Activated CD4-positive, alpha-beta T cell treated with anti-CD3 and anti-CD28 coated beads, Interleukin-2, Interleukin-6, amounts not matched to agents 100 ng/mL and 50 ng/mL, durations not matched to agents 16 hours and 8 hours (primary cell): ENCODE measurements around the gene PAX5.
"Not testable (repeated sequence)": the region's sequence is repeated elsewhere in the genome, so short reads cannot be mapped to it uniquely, and the experiment has no call there.

ENCODE experiments used
- DNase-seq: peaks from one replicate; pipeline ENCODE4 v3.0.0-alpha.2; 2020

The PAX5 gene

DNA sequence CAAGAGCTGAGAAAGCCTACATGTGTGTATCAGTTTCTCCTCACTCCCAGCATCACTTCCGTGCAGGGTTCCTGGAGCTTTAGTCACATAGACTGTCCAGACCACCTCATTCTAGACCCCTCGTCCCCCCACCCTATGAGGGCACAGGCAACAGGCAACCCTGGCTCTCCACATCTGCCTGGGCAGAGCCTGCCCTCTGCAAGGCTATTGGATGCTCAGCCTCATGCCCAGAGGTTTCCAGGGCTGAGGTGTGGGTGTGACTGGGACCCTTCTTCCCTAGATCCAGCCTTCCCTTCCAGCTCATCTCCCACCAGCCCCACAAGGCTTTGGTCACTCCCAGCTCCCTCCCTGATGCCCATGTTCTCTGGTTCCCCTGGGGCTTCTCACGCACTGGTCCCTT, 161.4 kb downstream of the PAX5 start:
- no peak for DNase-seq

DNA sequence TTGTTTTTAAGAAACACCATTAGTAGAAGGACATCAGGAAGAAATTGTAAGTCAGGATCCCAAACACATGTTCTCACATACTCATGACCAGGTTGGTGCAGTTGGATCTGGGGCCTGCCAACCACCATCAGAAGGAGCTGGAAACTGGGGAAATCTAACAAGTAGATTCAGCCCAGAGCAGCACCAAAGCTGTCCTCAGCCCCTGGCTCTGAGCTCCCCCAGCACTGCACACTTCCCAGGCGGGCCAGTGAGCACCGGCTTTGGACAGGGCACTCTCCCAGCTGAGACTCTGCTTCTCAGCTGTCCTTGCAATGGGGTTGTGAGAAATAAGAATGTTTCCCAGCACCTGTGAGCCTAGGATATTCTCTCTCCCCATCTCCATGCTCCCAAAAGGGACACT, 162.5 kb downstream of the PAX5 start:
- DNase-seq = no peak

DNA sequence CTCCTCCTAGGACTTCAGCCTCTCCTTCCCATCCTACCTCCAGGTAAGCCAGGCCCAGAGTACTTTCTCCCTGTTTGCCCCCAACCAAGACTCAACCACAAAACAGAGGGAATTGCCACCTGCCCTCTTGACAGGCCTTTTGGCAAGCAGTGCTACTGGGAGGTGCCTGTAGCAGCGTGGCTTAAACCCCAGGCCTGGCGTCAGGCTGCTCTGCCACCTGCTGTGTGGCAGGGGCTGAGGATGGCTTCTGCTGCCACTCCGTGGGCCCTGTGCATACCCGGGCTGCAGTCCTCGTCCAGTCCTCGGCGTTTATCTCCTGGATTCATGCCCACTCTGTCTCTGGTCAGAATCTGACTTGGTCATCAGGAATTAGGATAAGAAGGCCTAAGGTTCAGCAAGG, 163.1 kb downstream of the PAX5 start:
- no peak for DNase-seq

DNA sequence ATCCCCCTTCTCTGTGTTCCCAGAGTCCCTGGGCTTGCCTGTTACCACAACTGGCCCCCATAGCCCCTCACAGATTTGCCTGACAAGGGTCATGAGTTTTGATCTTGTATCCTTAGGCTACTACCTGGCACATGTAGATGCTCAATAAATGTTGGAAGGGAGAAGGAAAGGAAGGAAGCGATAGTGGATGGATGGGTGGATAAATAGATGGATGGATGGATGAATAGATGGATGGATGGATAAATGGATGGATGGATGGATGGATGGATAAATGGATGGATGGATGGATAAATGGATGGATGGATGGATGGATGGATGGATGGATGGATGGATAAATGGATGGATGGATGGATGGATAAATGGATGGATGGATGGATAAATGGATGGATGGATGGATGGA, 164.5 kb downstream of the PAX5 start:
- not testable (repeated sequence) for DNase-seq

DNA sequence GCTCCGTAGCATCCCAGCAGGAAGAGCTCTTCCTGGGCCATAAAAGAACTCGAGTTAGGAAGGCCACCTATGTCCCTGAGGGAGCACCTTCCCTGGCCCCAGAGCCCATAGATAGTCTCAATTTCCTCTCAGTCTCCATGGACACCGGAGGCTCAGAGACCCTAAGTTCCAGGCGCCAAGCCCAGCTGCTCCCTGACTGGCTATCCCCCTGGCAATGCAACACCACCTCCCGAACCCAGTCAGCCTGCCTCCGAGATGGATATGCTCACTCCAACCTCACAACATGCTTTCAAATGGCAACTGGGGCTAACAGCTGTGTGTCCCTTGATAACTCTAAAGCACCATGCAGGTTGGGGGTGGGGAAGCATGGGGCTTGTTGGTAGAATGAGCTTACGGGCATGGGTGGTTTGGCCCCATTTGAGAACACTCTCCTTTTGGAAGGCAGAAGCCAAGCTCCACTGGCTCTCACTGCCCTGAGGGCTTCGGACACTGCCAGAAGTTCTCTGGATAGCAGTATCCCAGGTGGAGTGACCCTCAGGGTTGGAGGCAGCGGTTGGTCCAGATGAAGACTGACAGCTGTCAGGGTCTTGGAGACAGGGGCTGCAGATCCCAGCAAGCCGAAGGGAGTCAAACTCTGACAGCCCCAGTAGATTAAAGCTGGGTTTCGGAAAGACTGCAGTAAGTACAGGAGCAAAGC, 165.3 kb downstream of the PAX5 start:
- DNase-seq = no peak

DNA sequence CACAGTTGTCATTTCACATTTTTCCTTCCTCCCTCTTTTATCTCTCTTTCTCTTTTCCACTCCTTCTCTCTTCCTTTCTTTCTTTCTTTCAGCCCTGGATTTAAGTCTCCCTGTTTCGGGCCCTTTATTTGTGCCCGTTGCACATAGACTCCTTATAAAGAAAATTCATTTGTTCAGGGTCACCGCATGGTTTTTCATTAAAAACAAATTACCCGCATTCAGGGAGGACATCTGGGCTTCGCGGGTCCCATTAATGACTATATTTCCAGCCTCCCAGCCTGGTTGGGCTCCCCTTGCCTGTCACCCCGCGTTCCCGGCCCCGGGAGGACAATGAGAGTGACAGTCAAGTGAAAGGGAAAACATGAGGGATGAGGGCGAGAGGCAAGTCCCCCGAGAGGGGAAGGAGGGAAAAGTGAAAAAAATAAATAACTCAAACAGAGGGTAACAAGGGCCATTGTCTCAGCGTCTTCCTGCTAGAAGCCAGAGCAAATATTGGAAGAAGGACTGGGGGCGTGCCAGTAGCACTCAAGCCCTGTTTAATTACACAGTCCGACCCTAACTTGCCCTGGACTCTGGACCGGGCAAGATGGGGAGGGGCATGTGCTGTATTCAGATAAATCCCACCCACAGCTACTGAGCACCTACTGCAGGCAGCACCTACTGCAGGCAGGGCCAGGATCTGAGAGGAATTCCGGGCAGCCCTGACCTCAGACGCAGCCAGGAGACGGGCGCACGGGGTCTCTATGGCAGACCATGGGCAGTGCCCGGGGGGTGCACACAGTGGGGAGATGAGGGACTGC, 166.2 kb downstream of the PAX5 start:
- no peak for DNase-seq

DNA sequence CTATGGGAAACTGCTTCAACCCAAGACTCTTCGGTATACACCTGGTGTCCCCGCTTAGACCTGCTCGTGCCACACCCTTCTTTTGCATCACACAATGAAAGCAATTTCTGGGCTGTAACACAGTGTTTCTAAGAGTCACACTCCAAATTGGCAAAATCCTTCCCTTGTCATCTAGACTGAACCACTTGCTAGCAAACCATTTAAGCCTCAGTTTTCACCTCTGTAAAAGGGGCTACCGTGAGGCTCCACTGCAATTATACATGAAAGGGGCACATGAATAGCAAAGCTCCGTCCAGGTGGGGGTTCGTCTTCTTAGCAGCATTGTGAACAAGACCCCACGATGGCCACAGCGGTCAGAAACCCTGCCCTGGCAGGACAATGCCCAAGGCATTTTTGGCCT, 166.8 kb downstream of the PAX5 start:
- DNase-seq = no peak

DNA sequence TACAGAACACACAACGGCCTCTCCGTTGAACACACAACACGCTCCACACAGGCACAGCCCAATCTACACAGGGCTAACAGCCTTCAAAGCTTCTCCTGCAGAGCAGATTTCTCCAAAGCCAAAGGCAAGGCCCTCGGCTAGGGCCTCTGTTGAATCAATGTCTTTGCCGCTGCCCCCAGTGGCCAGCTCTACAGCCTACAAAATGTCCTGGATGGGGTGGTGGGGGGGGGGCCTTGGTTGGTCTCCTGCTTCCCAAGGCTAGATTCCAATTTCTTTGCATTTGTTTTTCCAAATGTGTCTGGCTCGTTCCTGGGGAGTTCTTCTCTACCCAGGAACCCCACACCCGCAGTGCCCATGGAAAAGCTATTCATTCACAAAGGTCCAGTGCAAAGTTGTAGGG, 167.2 kb downstream of the PAX5 start:
- no peak for DNase-seq

DNA sequence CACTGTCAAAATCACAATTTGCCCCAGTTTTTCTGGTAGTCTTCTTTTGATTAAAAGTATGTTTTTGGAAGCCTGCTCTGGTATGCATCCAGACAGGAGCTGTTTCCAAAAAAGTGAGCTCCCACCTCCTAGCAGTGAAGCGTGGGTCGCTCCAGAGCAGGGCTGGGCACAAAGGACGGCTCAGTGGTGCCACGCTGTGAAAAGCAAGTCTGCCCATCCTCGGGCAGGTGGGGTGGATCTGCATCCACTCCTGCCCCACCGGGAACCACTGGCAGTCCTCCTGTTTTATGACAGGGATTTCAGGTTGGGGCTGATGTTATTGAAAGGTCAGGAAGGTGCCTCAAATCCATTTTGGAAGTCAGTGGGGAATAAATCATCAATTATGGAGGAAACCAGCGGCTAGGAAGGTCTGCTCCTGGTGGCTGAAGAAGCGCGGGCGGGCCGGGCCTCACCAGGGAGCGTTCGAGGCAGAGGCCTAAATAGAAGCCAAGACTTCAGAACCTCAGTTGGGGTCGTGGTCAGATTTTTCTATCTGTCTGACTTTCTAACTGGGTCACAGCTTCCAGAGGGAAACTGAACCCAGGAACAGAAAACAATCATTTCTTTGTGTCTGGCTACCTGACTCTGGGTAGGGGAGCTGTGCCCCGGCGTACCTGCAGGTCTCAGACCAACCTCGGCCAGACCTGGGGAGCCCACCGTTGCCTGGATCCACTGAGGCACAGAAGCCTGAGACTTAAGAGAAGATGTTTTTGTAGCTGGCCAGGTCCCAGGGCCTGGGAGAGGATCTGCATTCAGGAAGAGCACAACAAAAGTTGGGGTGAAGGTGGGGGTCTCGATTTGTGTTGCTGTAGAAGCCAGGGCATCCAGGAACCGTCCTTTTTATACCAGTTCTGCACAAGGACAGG, 168.1 kb downstream of the PAX5 start:
- no peak for DNase-seq

DNA sequence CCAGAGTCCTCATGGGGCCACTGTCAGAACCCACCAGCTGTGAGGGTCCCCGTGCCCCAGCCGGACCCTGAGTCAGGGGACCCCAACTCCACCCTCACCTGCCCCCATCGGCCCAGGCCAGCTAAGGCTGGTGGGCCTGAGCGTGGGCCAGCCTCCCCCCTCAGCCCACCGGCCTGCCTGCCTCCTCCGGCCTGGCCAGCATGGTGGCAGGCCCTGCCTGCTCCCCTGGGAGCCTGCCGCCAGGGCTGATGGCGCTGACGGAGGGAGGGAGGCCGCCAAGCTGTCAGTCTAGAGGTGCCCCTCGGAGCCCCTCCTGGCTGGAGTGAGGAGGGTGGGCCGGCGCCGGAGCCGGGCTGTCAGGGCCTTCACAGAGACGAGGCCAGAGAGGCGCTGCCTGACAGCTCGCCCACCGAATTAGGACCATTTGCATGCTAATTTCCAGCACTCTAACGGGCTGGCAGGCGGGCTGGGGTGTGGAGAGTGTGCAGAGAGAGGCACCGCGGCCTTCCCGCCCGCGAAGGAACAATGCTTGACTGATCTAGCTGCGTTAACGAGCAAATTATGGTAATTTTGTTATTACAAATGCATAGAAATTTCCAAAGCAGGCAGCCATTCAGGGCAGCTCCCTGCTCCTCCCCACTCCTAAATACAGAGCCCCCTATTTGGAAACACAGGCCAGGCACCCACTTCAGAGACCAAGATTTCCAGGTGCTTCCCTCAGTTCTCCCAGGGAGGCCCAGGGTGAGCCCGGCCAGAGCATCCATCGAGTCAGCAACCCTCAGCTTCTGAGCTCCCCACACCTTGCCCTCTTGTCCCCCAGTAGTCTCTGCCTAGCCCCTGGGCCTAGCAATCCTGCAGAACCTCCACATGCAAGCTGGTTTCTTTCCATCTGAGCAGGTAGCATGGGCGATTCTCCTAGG, 169.3 kb downstream of the PAX5 start:
- DNase-seq = no peak

DNA sequence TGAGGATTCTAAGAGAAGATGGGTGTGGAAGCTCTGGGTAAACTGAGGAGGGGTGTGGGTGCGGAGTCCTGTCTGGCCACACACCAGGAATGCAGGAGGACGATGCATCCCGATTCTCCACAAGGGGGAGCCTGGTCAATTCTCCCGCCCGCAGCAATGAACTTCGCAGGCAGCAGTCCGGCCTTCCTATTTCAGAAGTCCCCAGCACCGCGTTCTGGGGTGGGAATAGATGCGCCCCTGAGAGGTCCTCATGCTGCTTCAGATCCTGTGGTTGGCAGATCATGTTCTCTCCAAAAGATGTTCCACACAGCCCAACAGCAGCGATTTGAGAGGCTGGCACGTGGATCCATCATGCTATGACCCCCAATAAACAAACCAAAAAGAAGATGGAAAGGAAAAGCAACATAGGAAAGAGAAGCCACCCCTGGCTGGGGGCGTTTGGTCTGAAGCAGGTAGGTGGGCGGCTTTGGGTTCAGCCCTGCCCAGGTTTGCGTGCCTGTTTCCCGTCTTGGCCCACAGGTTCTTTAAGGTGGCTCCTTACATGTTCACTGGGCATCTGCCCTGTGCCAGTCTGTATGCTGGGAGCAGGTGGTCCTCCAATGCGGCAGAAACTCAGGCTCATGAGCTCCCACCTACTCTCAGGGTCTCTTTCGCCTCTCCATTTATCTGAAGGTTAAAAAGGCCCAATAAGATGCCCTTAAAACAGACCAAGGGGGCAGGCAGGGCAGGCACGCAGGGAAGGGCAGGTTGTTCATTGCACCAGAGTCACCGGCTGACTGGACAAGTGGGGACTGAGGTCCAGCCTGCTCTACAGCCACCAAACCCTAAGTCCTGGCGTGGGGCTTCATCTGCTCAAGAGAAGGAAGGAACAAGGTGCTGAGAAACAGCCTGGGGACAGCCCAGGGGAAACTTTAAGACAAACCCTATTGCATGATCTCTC, 171.6 kb downstream of the PAX5 start:
- peak; percentile 19 for DNase-seq

DNA sequence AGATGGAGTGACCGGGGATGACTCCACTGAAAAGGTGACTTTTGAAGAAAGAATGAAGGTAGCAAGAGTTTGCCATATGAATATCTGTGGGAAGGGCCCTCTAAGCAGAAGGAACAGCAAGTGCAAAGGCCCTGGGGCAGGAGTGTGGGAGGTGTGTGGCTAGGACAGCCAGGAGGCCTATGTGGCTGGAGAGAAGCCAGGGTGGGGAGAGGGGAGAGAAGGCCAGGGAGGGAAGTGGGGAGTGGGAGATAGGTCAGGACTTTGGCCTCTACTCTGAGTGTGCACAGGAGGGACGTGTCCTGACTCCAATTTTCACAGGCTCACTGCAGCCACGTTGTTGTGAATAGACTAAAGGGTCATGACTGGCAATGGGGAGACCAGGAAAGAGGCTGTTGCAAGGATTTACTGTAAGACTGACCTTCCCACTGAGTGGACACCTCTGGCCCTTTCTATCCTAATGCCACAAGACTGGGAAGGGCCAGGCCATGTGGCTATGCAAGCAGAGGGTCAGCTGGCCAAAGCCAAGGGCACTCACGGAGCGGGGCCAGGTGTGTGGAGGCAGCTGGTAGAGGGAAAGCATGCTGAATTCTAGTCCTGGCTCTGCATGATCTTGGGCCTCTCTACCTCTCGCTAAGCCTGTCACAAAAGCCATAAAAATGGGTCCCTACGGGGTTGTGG, 172.4 kb downstream of the PAX5 start:
- no peak for DNase-seq

DNA sequence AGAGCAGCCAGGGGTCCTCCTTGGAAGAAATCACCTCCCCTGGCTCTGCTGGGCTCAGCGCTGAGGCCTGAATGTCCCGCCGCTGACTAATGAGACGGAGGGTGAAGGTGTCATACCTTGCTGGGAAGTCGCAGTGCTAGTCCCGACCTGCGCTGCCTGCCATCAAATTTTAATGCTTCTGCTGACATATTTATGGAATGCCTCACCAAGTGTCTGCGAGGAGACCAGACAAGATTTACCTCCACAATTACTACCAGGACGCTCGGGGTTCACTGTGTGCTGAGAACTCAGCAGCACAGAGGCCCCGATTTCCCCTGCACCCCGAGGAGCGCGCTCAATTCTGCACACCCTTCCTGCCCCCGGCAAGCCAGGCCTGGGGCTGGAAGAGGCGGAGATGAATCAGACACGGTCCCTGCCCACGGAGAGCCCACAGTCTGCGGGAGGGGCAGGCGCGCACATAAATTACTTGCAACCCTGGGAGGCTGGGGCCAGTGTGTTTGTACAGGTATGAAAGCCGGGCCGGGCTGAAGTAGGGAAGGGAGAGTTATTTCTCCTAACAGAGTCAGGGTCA, 175.2 kb downstream of the PAX5 start:
- DNase-seq = no peak

DNA sequence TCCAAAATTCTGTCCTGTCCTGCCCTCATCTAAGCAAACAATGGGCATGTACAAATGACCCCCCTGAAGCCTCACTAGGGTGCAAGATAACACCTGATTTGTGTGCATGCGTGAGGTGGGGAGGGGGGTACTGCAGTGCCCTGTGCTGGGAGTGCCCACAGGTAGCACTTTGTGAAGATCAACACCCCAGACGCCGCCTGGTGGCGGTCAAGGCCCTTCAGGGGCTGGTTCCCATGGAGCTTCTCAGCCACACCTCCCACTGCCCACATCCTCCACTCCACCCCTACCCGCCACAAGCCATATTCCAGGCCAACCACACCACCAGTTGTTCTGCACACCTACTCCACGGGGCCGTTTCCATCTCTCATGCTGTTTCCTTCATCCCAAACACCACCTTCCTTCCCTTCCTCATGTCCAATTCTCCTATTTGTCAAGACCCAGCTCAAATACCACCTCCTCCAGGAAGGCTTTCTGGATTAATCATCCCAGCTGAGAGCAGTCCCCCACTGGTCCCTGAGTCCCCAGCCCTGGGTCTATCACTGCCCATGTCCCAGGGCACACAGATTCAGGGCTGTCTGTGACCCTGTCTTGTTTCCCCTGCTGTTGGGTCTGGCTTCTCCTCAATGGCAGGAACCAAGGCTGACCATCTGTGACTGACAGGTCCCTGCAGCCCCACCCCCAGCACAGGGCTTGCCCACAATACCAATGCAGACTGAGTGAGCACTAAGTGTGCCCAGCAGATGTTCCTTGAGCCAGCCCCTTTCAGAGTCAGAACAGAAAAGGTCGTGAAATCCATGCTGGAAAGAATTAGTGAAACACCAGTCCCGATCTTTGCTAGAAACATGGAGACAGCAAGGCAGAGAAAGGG, 178.4 kb downstream of the PAX5 start:
- peak; percentile 64 for DNase-seq

DNA sequence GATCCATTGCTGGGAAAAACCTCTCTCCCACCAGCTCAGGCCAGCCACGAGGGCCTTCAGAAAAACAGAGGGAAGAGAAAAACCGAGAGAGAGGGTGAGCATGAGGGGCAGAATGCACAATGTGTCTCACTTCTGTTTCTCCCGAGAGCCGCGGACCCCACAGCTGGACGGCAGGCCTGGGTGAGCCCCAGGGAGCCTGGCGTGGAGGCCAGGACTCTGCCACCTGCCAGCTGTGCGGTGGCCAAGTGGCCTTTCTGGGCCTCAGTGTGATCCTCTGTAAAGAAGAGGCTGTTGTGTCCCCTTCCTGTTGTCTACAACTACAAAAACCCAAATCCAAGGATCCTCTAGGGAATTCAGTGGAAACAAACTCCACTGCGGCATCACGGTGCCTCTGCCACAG, 179.3 kb downstream of the PAX5 start:
- DNase-seq = no peak

DNA sequence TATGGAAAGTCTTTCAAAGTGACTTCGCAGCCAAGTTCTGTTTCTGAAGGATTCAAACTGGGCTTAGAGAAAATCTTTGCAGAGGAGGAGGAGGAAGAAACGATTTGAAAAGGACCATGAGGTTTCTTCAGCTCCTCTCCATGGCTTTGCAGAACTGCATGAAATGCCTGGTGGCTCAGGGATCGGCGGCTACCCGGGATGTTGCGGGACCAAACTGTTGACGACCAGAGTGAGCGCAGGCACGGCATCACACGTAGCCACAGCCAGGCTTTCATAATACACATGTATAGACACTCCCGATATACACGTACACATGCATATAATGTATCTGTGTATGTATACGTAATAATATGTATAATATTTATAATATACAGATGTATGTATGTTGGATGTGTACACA, 180.0 kb downstream of the PAX5 start:
- DNase-seq = no peak

DNA sequence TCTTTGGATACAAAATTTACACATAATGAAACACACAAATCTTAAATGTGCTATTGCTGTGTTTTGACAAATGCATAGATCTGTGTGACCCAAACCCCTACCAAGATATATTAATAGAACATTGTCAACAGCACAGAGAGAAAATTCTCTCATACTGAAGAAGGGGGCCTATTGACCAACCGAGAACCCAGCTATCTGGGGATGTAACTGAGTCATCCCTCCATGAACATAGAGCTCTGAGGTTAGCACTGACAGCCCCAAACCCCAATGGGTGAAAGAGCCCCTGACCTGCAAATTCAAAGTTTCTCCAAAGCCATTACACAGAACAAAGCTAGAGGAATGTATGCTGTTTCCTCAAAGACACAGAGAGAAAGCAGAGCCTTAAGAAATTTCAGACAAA, 180.8 kb downstream of the PAX5 start:
- DNase-seq = no peak

DNA sequence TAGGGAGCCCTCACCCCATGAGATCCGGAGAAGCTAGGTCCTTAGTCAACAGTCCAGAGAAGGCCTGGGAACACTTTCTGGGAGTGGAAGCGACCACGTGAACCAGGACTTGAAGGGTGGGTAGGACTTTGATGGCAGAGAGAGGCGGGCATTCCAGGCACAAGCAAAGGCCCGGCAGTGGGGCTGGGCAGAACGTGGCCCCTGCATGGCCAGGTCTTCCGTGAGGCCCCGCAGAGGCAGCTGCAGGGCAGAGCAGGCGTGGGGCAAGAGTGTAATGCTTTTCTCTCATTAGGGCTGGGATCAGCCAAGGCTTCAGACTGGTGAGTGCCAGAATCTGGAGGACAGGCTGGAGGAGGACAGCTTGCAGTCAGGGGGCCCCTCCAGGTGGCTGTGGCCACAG, 184.1 kb downstream of the PAX5 start:
- no peak for DNase-seq

DNA sequence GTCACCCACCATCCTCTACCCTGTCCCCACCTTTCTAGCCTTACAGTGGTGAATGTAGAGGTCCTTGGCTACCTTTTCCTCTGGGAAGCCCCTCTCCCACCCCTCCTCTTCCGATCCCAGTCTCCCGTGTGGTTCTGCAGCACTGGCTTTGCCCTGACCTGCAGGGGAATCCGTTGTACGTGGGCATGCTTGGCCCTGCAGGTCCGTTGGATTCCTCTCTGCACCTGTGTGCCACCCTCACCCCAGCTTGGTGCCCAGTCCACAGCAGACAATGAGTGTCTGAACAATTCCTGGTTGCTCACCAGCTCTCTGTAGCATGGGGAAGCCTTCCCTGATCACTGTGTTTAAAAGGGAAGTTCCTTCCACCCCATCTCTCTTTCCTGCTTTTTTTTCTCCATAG, 185.1 kb downstream of the PAX5 start:
- no peak for DNase-seq
